ENCODE results near the gene PCGF3. TPM values are rescaled to one million over a fixed set of nuclear protein-coding genes. Genes with fewer than 3 reads are reported as not detected.

The PCGF3 gene
- polyA plus RNA-seq, 2 donors = 27.0 to 63.7 TPM

DNA sequence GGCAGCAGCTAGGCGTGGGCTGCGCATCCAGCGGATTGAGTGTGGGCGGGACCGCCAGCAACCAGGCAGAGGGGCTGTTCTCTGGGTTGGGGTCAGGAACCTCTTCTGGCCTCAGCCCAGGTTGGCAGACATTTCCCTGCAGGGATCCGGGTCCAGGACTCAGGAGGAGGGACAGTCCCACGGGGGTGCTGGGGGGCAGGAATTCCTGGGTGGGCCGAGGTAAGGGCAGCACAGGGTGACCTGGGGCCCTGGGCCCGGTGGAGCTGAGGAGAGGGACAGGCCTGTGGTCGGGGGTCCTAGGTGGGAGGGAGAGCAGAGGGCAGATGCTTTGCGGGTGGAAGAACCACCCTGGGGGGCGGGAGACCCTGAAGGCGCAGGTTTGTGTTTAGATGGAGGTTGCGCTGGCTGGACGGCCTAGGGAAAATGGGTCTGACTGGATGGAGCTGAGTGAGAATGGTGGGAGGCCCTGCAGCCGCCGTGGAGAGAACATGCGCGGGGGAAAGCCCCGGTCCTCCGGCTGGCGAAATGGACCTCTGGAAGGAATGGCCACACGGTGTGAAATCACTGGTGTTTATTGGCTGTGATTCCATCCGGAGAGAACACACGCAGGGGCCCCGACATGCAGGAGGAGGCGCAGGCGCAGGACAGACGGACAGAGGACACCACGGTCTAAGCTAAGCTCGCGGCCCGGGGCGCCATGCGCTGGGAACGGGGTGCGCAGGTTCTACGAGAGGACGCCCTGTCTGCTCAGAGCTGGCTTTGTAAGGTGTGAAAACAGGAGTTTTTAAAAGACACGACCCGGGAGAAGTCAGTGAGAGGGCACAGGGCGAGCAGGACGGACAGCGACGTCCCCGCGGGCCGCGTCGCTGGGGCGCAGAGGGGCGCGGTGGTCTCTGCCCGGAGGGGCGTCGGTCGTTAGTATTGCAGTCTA is 79.0 kb downstream of the PCGF3 start:
- Histone ChIP-seq H3K9me3 (ENCODE audit: control insufficient read depth in 2 of 2, insufficient read depth in 1 of 2, low read depth in 1 of 2, low read length in 1 of 2) (no peaks in the 10 kb centered on the region), H3K4me3 (ENCODE audit: low read depth in 1 of 2, low read length in 2 of 2) (no peak overlapping the region), H3K27me3 (ENCODE audit: control insufficient read depth in 1 of 2, insufficient read depth in 2 of 2, low read length in 2 of 2) (peaks cover 0 to 16% of the 10 kb centered on the region in 2 donors), H3K27ac (ENCODE audit: low read depth in 2 of 2, low read length in 1 of 2) (no peak overlapping the region), H3K36me3 (ENCODE audit: control insufficient read depth in 2 of 2, insufficient read depth in 2 of 2, low read length in 1 of 2) (peaks cover 0 to 3% of the 10 kb centered on the region in 2 donors), H3K4me1 (ENCODE audit: control insufficient read depth in 2 of 2, insufficient read depth in 2 of 2, low read length in 1 of 2) (peaks cover 6 to 21% of the 10 kb centered on the region in 2 donors)
- WGBS, 2 donors = 67 to 73% methylated on average over 57 of the region's 57 CpGs

- 14 to 15% methylated on average over 52 to 57 of the region's 57 CpGs for WGBS, 2 donors
- peaks cover 0 to 2% of the 10 kb centered on the region in 2 donors for H3K9me3 ChIP-seq (ENCODE audit: control insufficient read depth in 2 of 2, insufficient read depth in 1 of 2, low read depth in 1 of 2, low read length in 1 of 2)
- H3K4me3 ChIP-seq (ENCODE audit: low read depth in 1 of 2, low read length in 2 of 2) = peak overlapping the region in 1 of 2 donors; percentile 39
- peaks cover 0 to 16% of the 10 kb centered on the region in 2 donors for H3K27me3 ChIP-seq (ENCODE audit: control insufficient read depth in 1 of 2, insufficient read depth in 2 of 2, low read length in 2 of 2)
- H3K27ac ChIP-seq (ENCODE audit: low read depth in 2 of 2, low read length in 1 of 2) = no peak overlapping the region
- H3K4me1 ChIP-seq (ENCODE audit: control insufficient read depth in 2 of 2, insufficient read depth in 2 of 2, low read length in 1 of 2) = peaks cover 6 to 16% of the 10 kb centered on the region in 2 donors
- no peaks in the 10 kb centered on the region for H3K36me3 ChIP-seq (ENCODE audit: control insufficient read depth in 2 of 2, insufficient read depth in 2 of 2, low read length in 1 of 2)
Observed at GRCh38 chr4:785332-786073, 79.9 kb downstream of the PCGF3 start.

DNA sequence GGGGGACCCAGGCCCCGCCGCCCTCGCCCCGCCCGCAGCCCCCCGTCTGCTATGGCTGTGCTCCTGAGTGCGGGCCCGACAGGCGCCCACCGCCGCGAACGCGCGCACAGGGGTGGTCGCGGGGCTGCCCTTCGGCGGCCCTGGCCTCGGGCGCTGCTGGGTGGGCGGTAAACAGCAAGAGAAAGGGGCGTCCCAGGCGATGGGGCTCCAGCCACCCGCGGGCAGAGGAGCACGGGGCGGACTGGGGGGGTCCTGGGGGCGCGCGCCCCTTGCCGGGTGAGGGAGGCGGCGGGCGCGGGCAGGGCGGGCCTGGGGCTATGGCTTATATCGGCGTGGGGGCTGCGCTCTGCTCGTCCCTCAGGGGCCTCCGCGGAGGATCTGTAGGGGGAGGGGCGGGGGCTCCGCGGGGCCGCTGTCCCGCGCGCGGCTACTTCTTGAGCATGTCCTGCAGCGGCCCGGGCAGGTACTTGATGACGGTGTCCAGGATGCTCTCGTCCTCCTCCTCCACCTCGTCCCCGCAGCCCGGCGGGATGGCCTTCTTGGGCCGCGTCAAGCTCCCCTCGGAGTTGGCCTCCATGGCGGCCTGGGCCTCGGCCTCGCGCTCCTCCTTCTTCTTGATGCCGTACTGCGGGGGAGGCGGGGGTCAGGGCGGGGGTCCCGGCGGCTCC is 80.6 kb downstream of the PCGF3 start:
- Histone ChIP-seq H3K4me1 (ENCODE audit: control insufficient read depth in 2 of 2, insufficient read depth in 2 of 2, low read length in 1 of 2) (peaks cover 6 to 11% of the 10 kb centered on the region in 2 donors), H3K36me3 (ENCODE audit: control insufficient read depth in 2 of 2, insufficient read depth in 2 of 2, low read length in 1 of 2) (no peaks in the 10 kb centered on the region), H3K4me3 (ENCODE audit: low read depth in 1 of 2, low read length in 2 of 2) (peak overlapping the region; percentile 28 to 39), H3K9me3 (ENCODE audit: control insufficient read depth in 2 of 2, insufficient read depth in 1 of 2, low read depth in 1 of 2, low read length in 1 of 2) (peaks cover 0 to 2% of the 10 kb centered on the region in 2 donors), H3K27ac (ENCODE audit: low read depth in 2 of 2, low read length in 1 of 2) (peak overlapping the region in 1 of 2 donors; percentile 12), H3K27me3 (ENCODE audit: control insufficient read depth in 1 of 2, insufficient read depth in 2 of 2, low read length in 2 of 2) (peaks cover 0 to 16% of the 10 kb centered on the region in 2 donors)
- 3 to 7% methylated on average over 46 to 72 of the region's 72 CpGs for WGBS, 2 donors

DNA sequence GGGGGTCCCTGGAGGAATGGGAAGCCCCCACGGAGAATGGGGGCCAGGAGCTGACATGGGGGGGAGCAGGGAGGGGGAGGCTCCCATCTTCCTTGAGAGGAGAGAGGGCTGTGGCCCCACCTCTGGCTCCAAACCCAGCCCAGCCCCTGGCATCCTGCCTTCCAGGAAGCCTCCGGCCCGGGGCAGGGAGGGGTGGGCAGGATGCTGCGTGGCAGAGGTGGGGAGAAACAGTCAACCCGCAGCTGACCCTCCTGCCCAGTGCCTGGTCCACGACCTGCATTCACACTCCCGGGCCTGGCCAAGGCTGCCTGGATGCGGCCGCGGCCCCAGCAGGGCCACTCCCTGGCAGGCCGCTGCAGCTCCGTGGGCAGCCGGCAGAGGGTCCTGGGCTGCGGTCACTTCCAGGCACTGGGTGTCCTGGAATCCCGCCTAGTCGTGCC is 81.2 kb downstream of the PCGF3 start:
- peaks cover 0 to 16% of the 10 kb centered on the region in 2 donors for H3K27me3 ChIP-seq (ENCODE audit: control insufficient read depth in 1 of 2, insufficient read depth in 2 of 2, low read length in 2 of 2)
- peaks cover 6 to 11% of the 10 kb centered on the region in 2 donors for H3K4me1 ChIP-seq (ENCODE audit: control insufficient read depth in 2 of 2, insufficient read depth in 2 of 2, low read length in 1 of 2)
- H3K9me3 ChIP-seq (ENCODE audit: control insufficient read depth in 2 of 2, insufficient read depth in 1 of 2, low read depth in 1 of 2, low read length in 1 of 2) = peaks cover 0 to 2% of the 10 kb centered on the region in 2 donors
- H3K36me3 ChIP-seq (ENCODE audit: control insufficient read depth in 2 of 2, insufficient read depth in 2 of 2, low read length in 1 of 2) = no peaks in the 10 kb centered on the region
- H3K27ac ChIP-seq (ENCODE audit: low read depth in 2 of 2, low read length in 1 of 2) = peak overlapping the region in 1 of 2 donors; percentile 12
- 32 to 42% methylated on average over 9 to 16 of the region's 16 CpGs for WGBS, 2 donors
- H3K4me3 ChIP-seq (ENCODE audit: low read depth in 1 of 2, low read length in 2 of 2) = peak overlapping the region in 1 of 2 donors; percentile 39

DNA sequence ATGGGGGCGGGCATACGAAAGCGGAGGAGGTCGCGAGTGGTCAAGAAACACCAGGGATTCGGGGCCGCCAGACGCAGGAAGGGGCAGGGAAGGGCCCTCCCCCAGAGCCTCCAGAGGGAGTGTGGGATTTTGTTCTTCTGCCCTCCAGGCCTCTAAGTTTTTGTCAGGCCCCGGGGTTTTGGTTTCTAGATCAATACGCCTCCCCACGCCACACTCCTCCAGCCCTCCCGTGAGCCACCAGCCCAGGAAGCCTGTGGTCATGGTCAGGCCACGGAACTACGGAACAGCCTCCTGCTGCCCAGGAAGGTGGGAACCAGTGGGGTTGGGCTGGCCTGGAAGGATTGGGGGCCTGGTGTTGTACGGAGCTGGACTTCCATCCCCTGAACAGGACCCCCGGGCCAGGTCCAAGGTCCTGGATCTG is 81.9 kb downstream of the PCGF3 start:
- no peak overlapping the region for H3K27ac ChIP-seq (ENCODE audit: low read depth in 2 of 2, low read length in 1 of 2)
- H3K4me3 ChIP-seq (ENCODE audit: low read depth in 1 of 2, low read length in 2 of 2) = no peak overlapping the region
- no peaks in the 10 kb centered on the region for H3K36me3 ChIP-seq (ENCODE audit: control insufficient read depth in 2 of 2, insufficient read depth in 2 of 2, low read length in 1 of 2)
- peaks cover 6 to 13% of the 10 kb centered on the region in 2 donors for H3K4me1 ChIP-seq (ENCODE audit: control insufficient read depth in 2 of 2, insufficient read depth in 2 of 2, low read length in 1 of 2)
- peaks cover 0 to 2% of the 10 kb centered on the region in 2 donors for H3K9me3 ChIP-seq (ENCODE audit: control insufficient read depth in 2 of 2, insufficient read depth in 1 of 2, low read depth in 1 of 2, low read length in 1 of 2)
- 78 to 83% methylated on average over 16 of the region's 16 CpGs for WGBS, 2 donors
- H3K27me3 ChIP-seq (ENCODE audit: control insufficient read depth in 1 of 2, insufficient read depth in 2 of 2, low read length in 2 of 2) = peaks cover 0 to 21% of the 10 kb centered on the region in 2 donors

DNA sequence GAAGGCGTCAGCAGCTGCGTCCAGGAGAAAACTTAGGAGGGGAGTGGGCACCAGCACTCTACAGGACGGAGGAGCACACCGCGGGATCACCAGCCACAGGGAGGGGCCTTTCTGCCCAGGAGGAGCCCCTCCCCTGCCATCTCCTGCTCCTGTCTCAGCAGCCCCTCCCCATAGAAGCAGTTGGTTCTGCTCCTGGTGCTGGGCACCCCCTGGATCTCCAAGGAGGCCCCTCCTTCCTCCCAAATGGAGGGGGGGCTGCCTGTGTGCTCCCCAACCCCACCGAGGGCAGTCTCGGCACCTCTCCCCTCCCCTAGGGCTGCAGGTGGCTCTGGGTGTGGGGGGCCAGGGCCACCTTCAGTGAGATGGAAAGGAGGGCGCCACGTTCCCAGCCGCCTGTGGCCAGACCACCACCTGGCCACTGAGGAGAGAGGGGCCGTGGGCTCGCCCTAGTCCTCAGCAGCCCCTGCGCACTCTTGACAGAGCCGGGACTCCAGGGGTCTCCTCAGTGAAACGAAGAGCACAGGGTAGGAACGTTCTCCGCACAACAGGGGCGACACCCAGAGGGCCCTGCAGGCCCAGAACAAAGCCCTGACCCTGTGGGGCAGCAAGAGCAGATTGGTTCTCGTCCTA is 82.5 kb downstream of the PCGF3 start:
- Histone ChIP-seq H3K4me3 (ENCODE audit: low read depth in 1 of 2, low read length in 2 of 2) (no peak overlapping the region), H3K27ac (ENCODE audit: low read depth in 2 of 2, low read length in 1 of 2) (no peak overlapping the region), H3K27me3 (ENCODE audit: control insufficient read depth in 1 of 2, insufficient read depth in 2 of 2, low read length in 2 of 2) (peaks cover 0 to 21% of the 10 kb centered on the region in 2 donors), H3K4me1 (ENCODE audit: control insufficient read depth in 2 of 2, insufficient read depth in 2 of 2, low read length in 1 of 2) (peaks cover 6 to 18% of the 10 kb centered on the region in 2 donors), H3K36me3 (ENCODE audit: control insufficient read depth in 2 of 2, insufficient read depth in 2 of 2, low read length in 1 of 2) (no peaks in the 10 kb centered on the region), H3K9me3 (ENCODE audit: control insufficient read depth in 2 of 2, insufficient read depth in 1 of 2, low read depth in 1 of 2, low read length in 1 of 2) (peaks cover 0 to 2% of the 10 kb centered on the region in 2 donors)
- WGBS, 2 donors = 83 to 88% methylated on average over 19 of the region's 19 CpGs

DNA sequence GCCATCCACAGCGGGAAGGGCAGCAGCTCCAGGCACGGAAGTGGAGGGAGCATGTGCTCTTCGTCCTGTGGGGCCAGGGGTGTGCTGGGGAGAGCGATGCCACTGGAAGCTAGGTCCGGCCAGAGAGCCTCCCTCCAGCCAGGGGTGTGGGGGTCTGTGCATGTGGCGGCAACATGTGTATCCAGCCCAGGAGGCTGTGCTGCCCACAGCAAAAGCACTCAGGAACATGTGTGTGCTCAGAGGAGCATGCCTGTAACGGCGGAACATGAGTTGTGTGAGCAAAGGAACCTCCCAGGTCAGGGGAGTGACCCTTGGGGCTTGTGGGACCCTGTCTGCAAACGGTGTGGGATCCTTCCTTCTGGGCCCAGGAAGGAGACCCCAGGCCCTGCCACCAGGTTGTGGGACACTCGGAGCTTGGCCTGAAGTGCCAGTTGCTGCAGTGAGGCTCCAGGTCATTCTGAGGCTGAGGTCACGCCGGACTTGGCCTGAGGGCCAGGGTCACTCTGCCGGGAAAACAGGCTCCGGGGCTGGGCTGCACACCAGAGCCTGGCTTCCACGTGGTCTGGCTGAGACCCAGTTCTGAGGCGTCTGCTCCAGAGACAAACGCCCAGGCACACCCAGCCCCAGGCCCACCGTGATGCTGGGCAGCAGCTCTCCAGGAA is 83.1 kb downstream of the PCGF3 start:
- Histone ChIP-seq H3K36me3 (ENCODE audit: control insufficient read depth in 2 of 2, insufficient read depth in 2 of 2, low read length in 1 of 2) (no peaks in the 10 kb centered on the region), H3K27ac (ENCODE audit: low read depth in 2 of 2, low read length in 1 of 2) (no peak overlapping the region), H3K4me3 (ENCODE audit: low read depth in 1 of 2, low read length in 2 of 2) (no peak overlapping the region), H3K4me1 (ENCODE audit: control insufficient read depth in 2 of 2, insufficient read depth in 2 of 2, low read length in 1 of 2) (peaks cover 6 to 18% of the 10 kb centered on the region in 2 donors), H3K27me3 (ENCODE audit: control insufficient read depth in 1 of 2, insufficient read depth in 2 of 2, low read length in 2 of 2) (peaks cover 0 to 24% of the 10 kb centered on the region in 2 donors), H3K9me3 (ENCODE audit: control insufficient read depth in 2 of 2, insufficient read depth in 1 of 2, low read depth in 1 of 2, low read length in 1 of 2) (peaks cover 0 to 2% of the 10 kb centered on the region in 2 donors)
- 54 to 72% methylated on average over 18 of the region's 18 CpGs for WGBS, 2 donors

DNA sequence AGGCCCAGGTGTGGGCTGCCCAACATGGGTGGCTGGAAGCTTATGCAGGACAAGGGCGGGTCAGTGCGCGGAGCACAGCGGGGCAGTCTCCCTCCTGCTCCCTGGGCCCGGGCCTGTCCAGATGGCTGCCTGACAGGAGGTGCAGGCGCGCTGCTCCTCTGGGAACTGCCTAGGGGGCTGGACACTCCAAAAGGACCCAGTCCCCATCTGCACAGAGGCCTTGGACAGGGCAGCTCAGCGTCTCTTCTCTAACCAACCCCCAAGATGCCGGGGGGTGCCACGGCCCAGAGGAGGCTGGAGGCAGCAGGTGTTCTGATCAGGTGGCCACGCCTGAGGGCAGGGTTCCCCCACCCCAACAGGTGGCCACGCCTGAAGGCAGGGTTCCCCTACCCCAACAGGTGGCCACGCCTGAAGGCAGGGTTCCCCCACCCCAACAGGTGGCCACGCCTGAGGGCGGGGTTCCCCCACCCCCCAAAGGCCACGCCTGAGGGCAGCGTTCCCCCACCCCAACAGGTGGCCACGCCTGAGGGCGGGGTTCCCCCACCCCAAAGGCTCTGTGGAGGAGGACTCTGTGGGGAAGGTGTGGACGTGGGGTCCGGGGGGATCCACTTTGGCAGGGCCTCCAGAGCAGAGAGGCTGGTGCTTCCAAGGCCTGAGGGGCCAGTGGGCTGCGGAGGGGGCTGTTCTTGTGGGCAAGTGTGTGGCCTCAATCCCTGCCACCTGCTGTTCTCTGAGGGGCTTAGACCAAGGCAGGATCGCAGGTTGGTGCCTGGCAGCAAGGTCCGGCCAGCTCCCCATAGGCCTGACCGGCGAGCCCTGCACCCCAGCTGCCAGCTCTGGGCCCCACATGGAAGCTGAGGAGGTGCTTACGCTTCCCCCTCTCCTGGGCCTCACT is 84.2 kb downstream of the PCGF3 start:
- no peaks in the 10 kb centered on the region for H3K36me3 ChIP-seq (ENCODE audit: control insufficient read depth in 2 of 2, insufficient read depth in 2 of 2, low read length in 1 of 2)
- H3K4me3 ChIP-seq (ENCODE audit: low read depth in 1 of 2, low read length in 2 of 2) = no peak overlapping the region
- H3K9me3 ChIP-seq (ENCODE audit: control insufficient read depth in 2 of 2, insufficient read depth in 1 of 2, low read depth in 1 of 2, low read length in 1 of 2) = peaks cover 0 to 2% of the 10 kb centered on the region in 2 donors
- H3K27ac ChIP-seq (ENCODE audit: low read depth in 2 of 2, low read length in 1 of 2) = no peak overlapping the region
- peaks cover 6 to 22% of the 10 kb centered on the region in 2 donors for H3K4me1 ChIP-seq (ENCODE audit: control insufficient read depth in 2 of 2, insufficient read depth in 2 of 2, low read length in 1 of 2)
- H3K27me3 ChIP-seq (ENCODE audit: control insufficient read depth in 1 of 2, insufficient read depth in 2 of 2, low read length in 2 of 2) = peaks cover 0 to 32% of the 10 kb centered on the region in 2 donors
- 66 to 74% methylated on average over 20 to 27 of the region's 27 CpGs for WGBS, 2 donors
